NCI-H128 (cell line): ENCODE measurements around the gene AANAT.
"Not testable (repeated sequence)": the region's sequence is repeated elsewhere in the genome, so short reads cannot be mapped to it uniquely, and the experiment has no call there.

Source experiments
- DNase-seq: peaks from one replicate; lab custom pipeline; 2025; ENCODE audit not compliant: unreplicated experiment; lab: John Stamatoyannopoulos, UW

Gene AANAT

GRCh38 chr17:76502341-76503211, 35.2 kb downstream of the AANAT start:
- no peak for DNase-seq

GRCh38 chr17:76504117-76504516, 36.7 kb downstream of the AANAT start:
- no peak for DNase-seq

GRCh38 chr17:76506408-76507345, 39.3 kb downstream of the AANAT start:
- peak; percentile 45 for DNase-seq

GRCh38 chr17:76508472-76509063, 41.2 kb downstream of the AANAT start:
- DNase-seq: not testable (repeated sequence)

GRCh38 chr17:76510831-76511244, 43.4 kb downstream of the AANAT start:
- no peak for DNase-seq

GRCh38 chr17:76511668-76512365, 44.4 kb downstream of the AANAT start:
- DNase-seq: no peak

GRCh38 chr17:76512366-76513305, 45.2 kb downstream of the AANAT start:
- no peak for DNase-seq

- no peak for DNase-seq
Observed at GRCh38 chr17:76513306-76513692, 45.9 kb downstream of the AANAT start.

- DNase-seq: not testable (repeated sequence)
Observed at GRCh38 chr17:76514355-76514754, 47.0 kb downstream of the AANAT start.

GRCh38 chr17:76515274-76515949, 48.0 kb downstream of the AANAT start:
- no peak for DNase-seq

GRCh38 chr17:76517638-76518038, 50.2 kb downstream of the AANAT start:
- no peak for DNase-seq

GRCh38 chr17:76519048-76519966, 51.9 kb downstream of the AANAT start:
- DNase-seq: no peak
